ENCODE measurements around the gene SUMO3.

- TF ChIP-seq POLR2AphosphoS5 (IDR thresholded peaks at IDR 0.05; ENCODE audit: borderline replicate concordance, low read depth, low read length) (no peak), EZH2 (IDR thresholded peaks at IDR 0.05) (no peak)
Measured at GRCh38 chr21:44850208-44850800, 32.4 kb upstream of the SUMO3 start.

Measured in SK-N-MC (cell line).